Activated effector memory CD4-positive, alpha-beta T cell treated with Interleukin-2 at 50 U/mL for 16 hours (primary cell): Measurements from ENCODE around the gene ZMYND12.

Experiments
- DNase-seq: peaks from one replicate; pipeline ENCODE4 v3.0.0-alpha.2; 2020

Gene ZMYND12

GRCh38 chr1:42434340-42434739 lies 21.5 kb downstream of the ZMYND12 start:
- no peak for DNase-seq

DNA sequence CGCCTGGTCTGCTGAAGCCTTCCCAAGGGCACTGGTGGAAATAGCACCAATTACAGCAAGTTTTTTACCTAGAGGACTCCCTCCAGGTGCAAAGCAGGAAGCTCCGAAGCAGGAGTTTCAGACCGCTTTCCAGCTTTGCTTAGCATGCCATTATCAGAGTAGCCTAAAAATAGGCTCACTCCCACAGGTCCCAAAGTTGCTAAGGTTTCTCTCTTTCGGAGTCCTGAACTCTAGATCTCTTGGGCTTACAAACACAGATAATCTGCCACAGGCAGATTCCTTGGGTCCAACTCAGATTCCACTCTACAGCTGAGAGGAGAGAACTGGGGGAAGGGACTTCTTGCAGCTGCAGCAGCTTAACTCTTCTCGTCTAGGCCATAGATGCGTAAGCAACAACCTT lies 22.5 kb downstream of the ZMYND12 start:
- no peak for DNase-seq

DNA sequence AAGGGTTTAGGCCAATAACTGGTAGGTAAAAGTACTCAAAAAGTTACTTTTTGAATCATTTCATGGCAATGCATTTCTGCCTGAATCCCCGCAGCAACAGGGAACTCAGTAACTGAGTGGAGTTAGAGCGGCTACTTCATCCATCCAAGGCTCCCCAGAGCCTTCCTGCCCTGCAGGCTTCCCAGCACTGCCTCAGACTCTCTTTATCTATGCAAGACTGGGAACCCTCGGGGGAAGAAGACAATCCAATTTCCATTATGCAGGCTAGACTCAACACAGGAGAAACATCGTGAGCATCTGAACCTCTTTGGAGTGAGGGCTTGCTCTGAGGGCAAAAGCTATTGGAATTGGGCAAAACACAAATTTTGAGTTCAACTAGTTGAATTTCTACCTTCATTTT lies 23.1 kb downstream of the ZMYND12 start:
- DNase-seq = no peak

DNA sequence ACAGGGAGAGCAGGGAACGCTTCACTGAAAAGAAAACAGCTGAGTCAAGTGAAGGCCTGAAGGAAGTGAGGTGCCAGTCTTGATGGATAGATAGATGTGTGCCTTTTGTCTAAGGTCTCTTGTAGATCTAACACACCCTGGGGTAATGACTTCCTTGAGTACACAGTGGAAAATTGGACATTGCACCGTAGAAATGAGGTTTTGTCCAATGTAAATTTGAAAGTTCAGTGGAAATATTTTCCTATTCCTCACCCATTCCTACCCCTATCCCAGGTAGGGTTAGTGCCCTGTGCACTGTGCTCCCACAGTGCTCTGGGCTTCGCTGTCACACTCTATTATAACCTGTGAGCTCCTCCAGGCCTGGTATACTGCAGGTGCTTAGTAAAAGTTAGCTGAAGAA lies 24.3 kb downstream of the ZMYND12 start:
- no peak for DNase-seq

DNA sequence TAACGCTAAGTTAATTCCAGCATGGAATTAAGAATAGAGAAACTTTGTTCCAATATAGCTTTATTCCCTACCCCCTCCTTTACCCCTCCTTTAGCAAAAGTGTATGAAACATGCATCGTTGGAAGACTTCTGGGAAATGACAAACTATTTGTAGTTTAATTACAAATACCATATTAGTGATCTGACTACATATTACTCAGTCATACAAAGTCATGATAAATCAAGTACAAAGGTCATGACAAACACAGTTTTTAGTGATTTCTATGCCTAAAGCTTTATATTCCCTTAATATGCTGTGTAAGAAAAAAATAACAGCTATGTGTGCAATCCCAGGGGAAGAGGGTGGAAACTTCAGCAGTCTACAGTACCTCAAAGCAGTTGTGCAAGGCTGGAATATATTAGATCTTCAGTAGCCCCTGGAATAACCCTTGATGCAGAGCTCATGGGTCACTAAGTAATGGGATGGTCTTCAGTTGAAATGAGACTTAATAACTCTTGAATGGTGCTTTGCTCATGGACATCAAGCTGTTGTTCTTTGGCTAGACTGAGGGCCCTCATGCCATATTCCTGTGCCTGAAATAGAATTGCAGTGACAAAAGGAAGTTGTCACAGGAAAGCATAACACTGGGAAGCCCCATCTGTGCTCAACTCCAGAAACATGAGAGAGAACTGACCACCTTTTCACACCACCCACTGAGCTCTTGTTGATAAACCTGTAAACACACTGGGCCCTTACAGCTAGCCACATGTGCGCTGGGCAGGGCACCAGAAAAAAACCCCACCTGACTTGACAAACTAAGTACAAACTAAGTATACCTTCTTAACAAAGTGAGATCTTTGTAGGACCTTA lies 25.3 kb downstream of the ZMYND12 start:
- DNase-seq = no peak

- DNase-seq = no peak
Measured at GRCh38 chr1:42429603-42430002, 26.2 kb downstream of the ZMYND12 start.

DNA sequence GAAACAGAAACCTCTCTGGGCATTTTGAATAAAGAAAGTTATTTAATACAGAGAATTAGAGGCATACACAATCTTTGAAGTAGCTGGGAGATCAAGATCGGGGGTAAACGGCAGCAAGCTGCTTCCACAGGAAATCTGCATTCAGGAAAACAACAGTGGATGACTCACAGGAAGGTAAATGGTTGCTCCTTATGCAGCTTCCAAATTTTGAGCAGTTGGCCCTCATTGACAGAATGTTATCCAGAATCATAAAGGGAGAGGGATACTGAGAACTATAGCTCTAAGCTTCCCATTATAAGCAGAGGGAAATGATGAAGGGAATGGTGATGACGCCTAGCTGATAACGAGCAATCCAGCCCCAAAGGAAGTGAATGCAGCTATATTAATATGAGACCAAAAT lies 28.6 kb downstream of the ZMYND12 start:
- no peak for DNase-seq

DNA sequence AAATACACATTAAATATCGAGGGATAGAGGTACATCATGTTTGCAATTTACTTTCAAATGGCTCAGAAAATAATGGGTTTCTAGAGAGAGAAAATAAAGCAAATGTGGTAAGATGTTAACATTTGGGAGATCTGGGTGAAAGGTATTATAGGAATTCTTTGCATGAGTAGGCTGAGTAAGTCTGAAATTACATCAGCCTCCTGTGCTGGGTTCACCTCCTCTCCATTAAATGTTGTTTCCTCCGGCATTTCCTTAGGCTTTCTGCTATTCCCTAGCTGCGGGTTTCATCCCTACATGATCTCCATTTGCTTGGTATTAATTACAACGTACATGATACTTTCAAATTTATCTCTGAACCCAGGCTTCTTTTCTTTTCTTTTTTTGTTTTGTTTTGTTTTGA lies 31.6 kb downstream of the ZMYND12 start:
- DNase-seq = no peak

DNA sequence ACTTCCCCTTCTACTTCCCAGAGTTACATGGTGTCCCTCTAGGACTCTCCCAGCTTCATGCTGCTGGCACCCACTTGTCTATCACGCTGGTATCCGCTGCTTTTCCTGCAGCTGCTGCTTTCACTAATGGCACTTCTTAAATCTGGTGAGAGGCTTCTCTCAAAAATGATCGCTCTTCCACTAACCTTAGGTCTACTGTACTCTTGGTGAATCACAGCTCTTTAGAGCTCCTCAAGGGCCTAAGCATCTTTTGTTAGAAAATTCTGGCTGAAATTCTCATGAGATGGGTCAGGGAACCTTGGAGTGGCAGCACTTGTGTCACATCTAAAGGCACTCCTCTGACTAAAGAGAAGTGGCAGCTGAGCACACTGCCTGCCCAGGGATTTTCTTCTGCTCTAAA lies 32.1 kb downstream of the ZMYND12 start:
- DNase-seq = no peak

DNA sequence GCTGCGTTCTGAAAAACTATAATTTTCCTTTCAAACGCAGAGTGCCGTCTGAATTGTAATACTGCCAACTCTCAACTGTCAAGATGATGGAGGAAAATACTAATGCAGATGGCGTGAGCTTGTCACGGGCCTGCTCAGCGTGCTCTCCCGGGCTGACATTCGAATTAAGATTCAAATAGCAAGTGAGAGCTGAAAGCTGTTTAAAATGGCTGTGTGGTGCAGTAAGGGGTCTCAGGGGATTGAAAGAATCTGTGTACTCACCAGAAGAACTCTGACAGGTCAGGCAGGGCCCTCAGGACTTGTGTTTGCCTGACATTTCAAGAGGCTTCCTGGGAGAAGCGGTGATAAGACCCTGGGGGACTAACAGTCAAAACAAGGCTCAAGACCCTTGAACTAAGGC lies 33.1 kb downstream of the ZMYND12 start:
- no peak for DNase-seq

- DNase-seq = no peak
Measured at GRCh38 chr1:42420911-42421585, 34.8 kb downstream of the ZMYND12 start.

DNA sequence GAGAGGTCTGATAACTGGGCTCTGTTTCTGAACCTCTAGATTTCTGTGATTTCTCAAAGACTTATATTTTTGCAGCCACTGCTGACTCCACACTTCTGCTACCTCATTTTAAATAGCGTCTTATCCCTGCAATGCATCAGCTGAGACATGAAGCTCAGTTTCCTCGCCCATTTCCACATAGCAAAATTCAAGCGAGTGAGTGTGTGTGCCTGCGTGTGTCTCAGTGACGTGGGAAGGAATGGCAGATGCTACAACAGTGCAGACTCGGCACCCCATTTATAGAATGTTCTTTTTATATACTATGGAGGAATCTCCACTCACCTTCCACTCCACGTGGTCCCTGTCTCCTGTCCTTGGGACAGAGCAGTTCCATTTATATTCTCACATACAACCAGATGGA lies 35.7 kb downstream of the ZMYND12 start:
- DNase-seq = no peak

GRCh38 chr1:42419126-42419821 lies 36.5 kb downstream of the ZMYND12 start:
- no peak for DNase-seq

DNA sequence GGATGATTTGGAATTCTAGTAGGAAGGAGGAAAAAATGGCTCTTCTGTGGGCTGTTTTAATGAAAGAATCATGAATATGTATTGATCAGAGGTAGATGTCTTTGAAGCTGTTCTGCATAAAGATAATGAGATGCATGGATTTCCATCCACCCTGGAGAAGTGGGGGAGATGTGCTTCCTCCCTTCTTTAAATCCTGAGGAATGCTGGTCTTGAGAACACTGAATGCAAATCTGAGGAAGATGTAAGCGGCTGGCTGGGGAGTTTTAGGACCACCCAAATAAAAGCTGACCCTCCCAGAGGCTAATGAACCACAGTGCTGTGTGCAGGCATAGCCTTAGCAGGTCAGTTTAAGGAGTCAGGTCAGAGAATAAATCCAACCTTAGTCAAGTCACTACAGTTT lies 37.3 kb downstream of the ZMYND12 start:
- DNase-seq = no peak

GRCh38 chr1:42417166-42417565 lies 38.7 kb downstream of the ZMYND12 start:
- no peak for DNase-seq

DNA sequence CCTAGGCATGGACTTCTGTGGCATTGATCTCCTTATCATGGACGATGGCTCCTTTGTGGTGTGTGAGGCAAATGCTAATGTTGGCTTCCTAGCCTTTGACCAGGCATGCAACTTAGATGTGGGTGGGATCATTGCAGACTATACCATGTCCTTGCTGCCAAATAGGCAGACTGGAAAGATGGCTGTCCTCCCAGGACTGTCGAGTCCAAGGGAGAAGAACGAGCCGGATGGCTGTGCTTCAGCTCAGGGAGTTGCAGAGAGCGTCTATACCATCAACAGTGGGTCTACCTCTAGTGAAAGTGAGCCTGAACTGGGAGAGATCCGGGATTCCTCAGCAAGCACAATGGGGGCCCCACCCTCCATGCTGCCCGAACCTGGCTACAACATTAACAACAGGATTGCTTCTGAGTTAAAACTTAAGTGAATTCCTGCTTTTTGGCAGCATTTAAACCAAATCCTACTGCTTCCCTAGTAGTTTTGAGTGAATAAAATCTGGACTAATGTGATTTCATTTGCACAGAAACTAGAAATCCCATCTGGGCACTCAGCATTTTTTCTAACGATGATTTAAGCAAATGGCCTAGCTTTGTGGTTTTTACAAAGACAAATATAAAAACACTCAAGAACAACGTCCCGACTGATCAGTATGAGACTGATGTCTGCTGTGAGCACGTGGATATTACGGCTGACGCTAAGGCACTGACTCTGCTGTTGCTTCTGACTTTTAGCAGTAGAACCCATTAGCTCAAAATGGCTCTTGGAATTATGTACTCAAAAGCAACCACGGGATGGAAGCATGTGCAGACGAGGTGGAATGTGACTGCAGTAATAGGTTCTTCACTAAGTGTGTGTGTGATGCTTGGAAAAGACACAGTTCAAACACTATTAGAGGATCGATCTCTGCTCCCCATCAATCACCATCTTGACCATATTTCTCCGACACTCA lies 41.0 kb downstream of the ZMYND12 start:
- no peak for DNase-seq

DNA sequence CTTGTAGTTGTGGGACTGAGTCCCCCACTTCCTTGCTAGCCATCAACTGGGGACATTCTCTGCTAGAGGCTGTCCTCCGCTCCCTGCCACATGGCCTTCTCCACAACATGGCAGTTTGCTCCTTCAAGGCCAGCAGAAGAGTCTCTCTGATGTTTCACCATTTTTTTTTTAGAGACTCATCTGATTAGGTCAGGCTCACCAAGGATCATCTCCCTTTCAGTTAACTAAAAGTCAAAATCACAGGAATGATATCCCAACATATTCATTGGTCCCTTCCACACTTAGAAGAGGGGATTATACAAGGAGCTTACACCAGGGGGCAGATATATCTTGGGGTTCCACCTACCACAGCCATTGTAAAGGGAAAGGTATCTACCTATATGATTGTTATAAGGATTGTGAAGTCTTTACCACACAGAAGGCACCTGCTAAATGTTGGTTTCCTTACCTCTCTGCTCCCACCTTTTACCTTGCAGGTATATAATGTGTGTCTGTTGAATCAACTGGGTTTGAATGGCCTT lies 51.9 kb downstream of the ZMYND12 start:
- DNase-seq = no peak

DNA sequence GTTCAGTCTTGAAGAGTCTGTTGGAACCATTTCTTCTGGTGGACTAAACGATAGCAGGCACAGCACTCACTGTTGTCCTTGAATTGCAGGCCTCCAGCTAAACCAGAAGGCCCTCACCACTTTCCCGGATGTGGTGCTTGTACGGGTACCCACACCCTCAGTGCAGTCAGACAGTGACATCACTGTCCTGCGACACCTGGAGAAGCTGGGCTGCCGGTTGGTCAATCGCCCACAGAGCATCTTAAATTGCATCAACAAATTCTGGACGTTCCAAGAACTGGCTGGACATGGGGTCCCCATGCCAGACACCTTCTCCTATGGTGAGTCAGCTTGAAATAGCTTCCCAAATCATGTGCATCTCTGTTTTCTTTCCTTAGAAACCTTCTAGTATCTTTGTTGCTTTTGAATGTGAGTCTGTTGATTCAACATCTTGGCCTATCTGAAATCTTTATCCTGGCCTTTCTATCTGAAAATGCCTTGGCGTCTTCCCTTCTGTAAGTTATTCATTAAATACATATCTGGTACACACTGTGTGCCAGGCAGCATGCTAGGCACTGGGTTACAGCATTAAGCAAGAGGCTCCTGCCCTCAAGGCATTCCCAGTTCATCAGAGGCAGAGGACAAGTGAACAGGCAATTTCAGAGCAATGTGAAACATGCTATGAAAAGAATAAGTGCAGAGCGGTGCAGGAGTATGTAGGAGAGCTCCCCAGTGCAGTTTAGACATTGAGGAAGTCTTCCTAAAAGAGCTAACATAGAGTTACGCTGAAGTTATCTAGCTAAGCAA lies 56.3 kb downstream of the ZMYND12 start:
- DNase-seq = no peak

GRCh38 chr1:42392967-42393848 lies 62.6 kb downstream of the ZMYND12 start:
- DNase-seq = no peak

DNA sequence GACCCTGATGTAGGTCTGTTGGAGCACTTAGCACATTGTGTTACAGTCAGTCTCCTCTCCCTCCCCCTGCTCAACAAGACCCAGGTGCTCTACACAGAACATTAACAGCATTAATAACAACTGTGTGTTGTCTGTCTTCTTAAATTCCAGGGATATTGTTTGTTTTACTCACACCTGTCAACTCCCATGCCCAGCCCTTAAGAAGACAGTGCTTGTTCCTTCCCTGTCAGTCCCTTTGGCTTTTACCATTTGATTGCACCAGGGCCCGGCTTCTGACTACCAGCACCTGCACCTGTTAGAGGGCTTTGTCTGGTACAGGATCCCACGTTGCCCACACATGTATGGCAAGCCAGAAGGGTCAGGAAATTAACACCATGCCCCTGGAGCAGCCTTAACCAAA lies 63.6 kb downstream of the ZMYND12 start:
- no peak for DNase-seq

DNA sequence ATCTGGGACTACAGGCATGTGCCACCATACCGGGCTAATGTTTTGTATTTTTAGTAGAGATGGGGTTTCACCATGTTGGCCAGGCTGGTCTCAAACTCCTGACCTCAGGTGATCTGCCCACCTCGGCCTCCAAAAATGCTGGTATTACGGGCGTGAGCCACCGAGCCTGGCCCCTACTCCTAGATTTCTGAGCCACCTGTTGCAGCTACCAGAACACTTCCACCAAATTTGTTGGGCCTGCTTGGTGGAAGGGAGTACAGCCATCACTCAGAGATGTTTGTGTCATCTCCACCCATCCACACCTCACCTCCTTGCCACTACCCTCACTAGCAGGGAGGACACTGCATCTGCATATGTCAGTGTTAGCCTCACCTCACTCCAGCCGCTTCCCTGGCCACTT lies 69.8 kb downstream of the ZMYND12 start:
- no peak for DNase-seq
